ENCODE results near the gene HUS1.
"Not testable (repeated sequence)": the region's sequence is repeated elsewhere in the genome, so short reads cannot be mapped to it uniquely, and the experiment has no call there.

The HUS1 gene

GRCh38 chr7:47979145-47979831 lies at the start of gene HUS1:
Gene HUS1 (minus strand): TSS chr7:47979615. CDS start chr7:47979519, 96 bp downstream.
- DNase-seq (ENCODE audit: low read depth), result peak; percentile 74

GRCh38 chr7:48028938-48029337 lies 49.5 kb upstream of the HUS1 start, which contains the start of gene SUN3:
Gene SUN3 (minus strand): TSS chr7:48029107. CDS start chr7:48028938, 169 bp downstream.
- no peak for DNase-seq (ENCODE audit: low read depth)

GRCh38 chr7:48025624-48026023 lies 46.2 kb upstream of the HUS1 start:
- DNase-seq (ENCODE audit: low read depth), result no peak

- no peak for DNase-seq (ENCODE audit: low read depth)
Observed at GRCh38 chr7:48017674-48018073, 38.3 kb upstream of the HUS1 start.

DNA sequence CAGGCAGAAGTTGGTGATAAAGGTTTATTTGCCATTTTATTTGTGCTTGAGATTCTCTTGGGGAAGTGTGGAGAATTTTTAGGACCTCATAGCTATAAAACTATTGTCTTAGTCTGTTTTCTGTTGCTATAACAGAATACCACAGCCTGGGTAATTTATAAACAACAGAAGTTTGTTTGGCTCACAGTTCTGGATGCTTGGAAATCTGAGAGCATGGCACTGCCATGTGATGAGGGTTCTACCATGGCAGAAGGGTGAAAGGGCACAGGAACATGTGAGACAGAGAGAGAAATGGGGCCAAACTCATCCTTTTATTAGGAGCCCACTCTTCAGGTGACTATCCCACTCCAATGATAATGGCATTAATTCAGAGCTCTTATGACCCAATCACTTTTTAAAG lies 37.2 kb upstream of the HUS1 start:
- DNase-seq (ENCODE audit: low read depth), result no peak

DNA sequence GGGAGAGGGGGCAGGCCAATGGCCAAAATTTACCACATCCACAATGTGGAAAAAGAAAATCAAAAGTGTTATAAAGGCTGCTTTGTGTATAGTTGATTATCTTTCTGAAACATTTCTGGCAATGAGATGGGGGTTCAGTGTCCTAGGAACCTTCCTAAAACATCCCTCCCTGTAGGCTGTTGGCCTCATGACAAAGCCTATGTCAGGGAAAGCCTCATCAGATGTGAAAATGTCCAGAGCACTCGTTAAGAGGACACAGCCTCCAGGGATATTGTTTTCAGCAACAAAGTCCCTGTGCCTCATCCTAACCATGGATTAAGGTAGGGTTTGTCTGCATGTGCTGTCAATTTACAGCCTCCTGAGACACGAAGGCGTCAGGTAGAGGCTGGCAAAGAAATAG lies 32.5 kb upstream of the HUS1 start:
- DNase-seq (ENCODE audit: low read depth), result no peak

DNA sequence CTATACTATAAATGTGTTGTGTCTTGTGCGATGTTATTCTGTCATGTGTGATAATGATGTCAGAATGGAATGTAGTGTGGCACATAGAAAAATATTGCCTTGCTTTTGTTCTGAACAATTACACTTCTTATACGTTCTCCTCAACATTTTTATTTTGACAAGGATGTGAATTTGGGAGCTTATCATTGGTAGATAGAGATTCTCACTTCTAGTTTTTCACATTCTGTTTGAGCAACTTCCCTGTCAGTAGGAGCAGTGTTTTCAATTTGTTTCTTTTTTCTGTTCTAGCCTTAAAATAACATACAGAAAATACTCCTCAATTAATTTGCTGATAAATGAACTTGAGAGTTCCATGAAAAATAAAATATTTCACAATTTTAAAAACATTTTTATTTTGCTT lies 31.9 kb upstream of the HUS1 start:
- no peak for DNase-seq (ENCODE audit: low read depth)

DNA sequence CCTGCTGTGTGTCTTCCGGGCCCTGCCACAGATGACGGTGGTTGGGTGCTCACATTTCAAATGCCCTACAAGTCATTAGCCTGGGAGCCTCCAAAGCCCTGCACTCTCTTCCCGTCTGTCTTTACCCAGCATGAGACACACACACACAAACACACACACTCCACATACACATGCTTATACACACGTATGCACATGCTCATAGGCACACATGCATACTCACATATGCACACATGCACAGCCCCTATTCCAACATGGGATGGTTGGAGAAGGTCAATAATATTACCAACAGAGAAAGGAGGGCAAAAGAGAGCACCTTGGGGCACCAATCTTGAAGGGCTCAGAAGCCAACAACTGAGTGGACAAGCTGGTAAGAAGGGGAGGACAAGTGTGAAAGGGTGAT lies 30.5 kb upstream of the HUS1 start:
- DNase-seq (ENCODE audit: low read depth), result no peak

DNA sequence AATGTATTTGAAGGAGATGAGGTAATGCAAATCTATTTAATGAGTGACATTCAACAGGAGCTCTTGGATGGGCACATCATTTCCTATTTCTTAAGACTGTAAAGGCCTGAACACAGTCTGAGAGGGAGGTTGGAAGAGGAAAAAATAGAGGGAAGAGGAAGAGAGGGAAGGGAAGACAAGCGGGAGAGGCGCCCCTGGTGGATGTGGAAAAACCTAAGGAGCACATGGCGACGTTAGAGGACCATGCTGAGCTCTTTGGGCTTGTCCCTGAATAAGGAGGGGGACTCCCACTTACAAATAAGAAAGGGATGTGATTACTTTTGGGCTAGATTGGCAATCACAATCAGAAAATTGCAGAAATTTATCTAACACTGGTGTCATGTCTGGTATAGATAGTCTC lies 29.8 kb upstream of the HUS1 start:
- DNase-seq (ENCODE audit: low read depth), result no peak

- DNase-seq (ENCODE audit: low read depth), result no peak
Observed at GRCh38 chr7:48006866-48007265, 27.5 kb upstream of the HUS1 start.

DNA sequence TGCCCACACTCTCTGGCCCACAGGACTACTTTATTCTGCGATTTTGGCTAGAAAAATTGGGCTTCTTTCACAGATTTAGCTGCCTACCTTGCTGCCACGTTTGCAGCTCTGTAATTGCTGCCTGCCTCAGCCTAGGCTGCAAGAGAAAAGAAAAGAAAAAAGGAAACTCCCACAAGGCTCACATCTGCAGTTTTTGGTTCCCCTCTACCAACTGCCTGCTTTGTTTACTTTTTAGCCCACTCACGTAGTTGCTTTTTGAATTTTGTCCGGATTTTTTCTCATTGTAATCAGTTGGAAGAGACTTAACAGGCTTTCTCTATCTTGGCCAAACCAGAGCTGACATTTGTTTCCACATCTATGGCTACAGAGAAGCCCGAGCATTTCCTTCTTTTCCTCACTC lies 25.2 kb upstream of the HUS1 start:
- DNase-seq (ENCODE audit: low read depth), result no peak

DNA sequence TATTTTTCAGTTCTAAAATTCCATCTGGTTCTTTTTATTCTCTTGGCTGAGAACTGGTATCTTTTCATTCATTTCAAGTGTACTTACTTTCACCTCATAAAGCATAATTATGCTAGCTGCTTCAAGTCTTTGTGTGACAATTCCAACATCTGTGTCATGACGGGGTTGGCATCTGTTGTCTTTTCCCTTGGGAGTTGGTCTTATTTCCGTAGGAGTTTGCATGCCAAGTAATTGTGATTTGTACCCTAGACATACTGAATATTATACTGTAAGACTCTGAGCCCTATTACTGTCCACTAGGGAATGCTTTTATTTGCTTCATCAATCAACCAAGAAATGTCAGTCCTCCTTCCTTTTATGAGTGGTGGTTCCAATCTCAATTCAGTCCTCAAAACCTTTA lies 24.6 kb upstream of the HUS1 start:
- DNase-seq (ENCODE audit: low read depth), result no peak

- DNase-seq (ENCODE audit: low read depth), result not testable (repeated sequence)
Observed at GRCh38 chr7:48000164-48000563, 20.7 kb upstream of the HUS1 start.

- no peak for DNase-seq (ENCODE audit: low read depth)
Observed at GRCh38 chr7:47999413-47999812, 20.0 kb upstream of the HUS1 start.

GRCh38 chr7:47992446-47992845 lies 13.0 kb upstream of the HUS1 start:
- DNase-seq (ENCODE audit: low read depth), result no peak

DNA sequence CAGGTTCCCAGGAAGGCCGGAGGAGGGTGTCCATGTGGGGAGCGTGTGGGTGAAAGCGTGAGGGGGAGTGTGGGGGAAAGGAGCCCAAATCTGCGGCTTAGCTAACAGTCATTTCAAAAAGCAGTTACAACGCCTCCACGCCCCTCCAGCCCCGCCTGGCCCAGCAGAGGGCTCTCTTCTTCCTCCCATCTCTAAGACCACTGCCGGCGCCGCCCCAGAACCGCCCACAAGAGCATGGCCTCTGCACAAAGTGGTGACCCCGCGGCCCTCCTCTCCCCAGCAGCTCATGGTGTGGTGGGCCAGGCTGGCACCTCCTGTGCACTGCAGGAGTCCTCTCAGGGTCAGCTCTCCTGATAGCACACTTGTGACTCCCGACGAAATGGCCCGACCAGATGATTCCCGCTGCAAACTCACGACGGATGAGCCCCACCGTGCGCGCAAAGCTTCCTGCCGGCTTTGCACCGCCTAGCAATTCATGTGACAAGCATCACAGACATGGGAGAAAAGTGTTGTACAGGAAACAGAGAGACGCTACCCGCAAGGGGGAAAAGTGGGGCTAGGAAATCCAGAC lies 12.4 kb upstream of the HUS1 start:
- no peak for DNase-seq (ENCODE audit: low read depth)

DNA sequence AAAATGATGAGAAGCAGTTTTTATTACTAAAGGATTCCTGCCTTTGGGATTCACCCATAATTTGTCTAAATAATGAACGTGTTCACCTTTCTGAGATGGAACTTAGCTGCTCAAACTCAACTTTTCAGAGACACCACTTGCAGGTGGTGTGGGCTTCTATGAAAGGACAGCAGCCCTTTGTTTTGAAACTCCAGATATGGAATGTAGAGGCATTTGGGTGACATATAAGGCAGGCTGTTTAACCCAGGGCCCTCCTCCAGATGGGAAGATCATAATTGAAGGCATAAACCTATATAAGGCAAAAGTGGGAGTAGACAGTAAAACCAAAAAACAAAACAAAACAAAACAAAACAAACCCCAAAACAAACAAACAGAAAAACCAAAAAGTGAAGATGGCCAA lies 11.9 kb upstream of the HUS1 start:
- no peak for DNase-seq (ENCODE audit: low read depth)

DNA sequence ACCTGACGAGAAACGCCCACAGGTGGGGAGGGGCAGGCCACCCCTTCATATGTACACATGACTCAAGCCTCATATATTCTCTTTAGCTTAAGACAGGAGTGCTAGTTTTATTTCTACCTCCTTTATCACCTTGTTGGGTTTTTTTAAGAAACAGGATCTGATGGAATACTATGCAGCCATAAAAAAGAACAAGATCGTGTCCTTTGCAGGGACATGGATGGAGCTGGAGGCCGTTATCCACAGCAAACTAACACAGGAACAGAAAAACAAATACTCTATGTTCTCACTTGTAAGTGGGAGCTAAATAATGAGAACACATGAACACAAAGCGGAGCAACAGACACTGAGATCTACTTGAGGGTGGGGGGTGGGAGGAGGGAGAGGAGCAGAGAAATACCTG lies 11.2 kb upstream of the HUS1 start:
- no peak for DNase-seq (ENCODE audit: low read depth)

DNA sequence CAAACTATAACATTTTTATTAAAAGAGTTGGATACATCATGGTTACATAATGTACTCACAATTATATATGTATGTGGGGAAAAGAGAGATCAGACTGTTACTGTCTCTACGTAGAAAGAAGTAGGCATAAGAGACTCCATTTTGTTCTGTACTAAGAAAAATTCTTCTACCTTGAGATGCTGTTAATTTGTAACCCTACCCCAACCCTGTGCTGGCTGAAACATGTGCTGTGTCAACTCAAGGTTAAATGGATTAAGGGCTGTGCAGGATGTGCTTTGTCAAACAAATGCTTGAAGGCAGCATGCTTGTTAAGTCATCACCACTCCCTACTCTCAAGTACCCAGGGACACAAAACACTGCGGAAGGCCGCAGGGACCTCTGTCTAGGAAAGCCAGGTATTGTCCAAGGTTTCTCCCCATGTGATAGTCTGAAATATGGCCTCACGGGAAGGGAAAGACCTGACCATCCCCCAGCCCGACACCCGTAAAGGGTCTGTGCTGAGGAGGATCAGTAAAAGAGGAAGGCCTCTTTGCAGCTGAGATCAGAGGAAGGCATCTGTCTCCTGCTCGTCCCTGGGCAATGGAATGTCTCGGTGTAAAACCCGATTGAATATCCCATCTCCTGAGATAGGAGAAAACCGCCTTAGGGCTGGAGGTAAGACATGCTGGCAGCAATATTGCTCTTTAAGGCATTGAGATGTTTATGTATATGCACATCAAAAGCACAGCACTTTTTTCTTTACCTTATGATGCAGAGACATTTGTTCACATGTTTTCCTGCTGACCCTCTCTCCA lies 10.4 kb upstream of the HUS1 start:
- DNase-seq (ENCODE audit: low read depth), result not testable (repeated sequence)

- DNase-seq (ENCODE audit: low read depth), result no peak
Observed at GRCh38 chr7:47988496-47989386, 9.3 kb upstream of the HUS1 start.

DNA sequence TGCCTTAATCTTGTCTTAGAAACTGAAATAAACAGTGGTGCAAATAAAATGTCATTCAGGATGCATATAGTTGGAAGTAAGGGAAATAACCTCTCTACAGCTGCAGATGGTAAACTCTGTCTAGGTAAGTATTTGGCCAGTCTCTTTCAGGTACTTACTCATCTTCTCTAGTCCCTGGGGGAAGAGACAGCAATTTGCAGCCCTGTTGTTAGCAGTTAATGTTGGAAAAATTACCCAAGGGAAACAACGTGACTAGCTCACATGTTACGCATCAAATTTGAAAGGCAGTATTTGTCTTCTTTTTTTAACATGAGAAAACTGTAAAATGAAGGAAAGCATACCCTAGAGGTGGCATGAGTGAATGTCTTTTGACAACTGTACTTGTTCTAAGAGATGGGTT lies 3.2 kb upstream of the HUS1 start:
- DNase-seq (ENCODE audit: low read depth), result no peak

DNA sequence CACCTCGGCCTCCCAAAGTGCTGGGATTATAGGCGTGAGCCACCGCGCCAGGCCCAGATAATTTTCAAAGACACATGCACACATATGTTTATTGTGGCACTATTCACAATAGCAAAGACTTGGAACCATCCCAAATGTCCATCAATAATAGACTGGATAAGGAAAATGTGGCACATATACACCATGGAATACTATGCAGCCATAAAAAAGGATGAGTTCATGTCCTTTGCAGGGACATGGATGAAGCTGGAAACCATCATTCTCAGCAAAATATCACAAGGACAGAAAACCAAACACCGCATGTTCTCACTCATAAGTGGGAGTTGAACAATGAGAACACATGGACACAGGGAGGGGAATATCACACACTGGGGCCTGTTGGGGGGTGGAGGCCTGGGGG lies 1.2 kb upstream of the HUS1 start:
- DNase-seq (ENCODE audit: low read depth), result not testable (repeated sequence)
